ENCODE data around the gene CDKN1B.
A peak's percentile ranks its signal among the peaks of the same experiment; 100 is the strongest.

Gene CDKN1B

GRCh38 chr12:12716793-12717585 lies at the start of gene CDKN1B:
TSS of gene CDKN1B (plus strand) at chr12:12717368. CDS start at chr12:12717840, 472 bp downstream.
- TF ChIP-seq, protein P1, sequence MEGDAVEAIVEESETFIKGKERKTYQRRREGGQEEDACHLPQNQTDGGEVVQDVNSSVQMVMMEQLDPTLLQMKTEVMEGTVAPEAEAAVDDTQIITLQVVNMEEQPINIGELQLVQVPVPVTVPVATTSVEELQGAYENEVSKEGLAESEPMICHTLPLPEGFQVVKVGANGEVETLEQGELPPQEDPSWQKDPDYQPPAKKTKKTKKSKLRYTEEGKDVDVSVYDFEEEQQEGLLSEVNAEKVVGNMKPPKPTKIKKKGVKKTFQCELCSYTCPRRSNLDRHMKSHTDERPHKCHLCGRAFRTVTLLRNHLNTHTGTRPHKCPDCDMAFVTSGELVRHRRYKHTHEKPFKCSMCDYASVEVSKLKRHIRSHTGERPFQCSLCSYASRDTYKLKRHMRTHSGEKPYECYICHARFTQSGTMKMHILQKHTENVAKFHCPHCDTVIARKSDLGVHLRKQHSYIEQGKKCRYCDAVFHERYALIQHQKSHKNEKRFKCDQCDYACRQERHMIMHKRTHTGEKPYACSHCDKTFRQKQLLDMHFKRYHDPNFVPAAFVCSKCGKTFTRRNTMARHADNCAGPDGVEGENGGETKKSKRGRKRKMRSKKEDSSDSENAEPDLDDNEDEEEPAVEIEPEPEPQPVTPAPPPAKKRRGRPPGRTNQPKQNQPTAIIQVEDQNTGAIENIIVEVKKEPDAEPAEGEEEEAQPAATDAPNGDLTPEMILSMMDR (IDR thresholded peaks at IDR 0.05; ENCODE audit: low read depth, low read length, missing control alignments) = no peak
- Histone ChIP-seq H3K27ac (peak within 1 kb of the TSS; percentile 90), H3K4me3 (ENCODE audit: low read depth, low read length) (peak within 1 kb of the TSS; percentile 93), H3K27me3 (replicated peaks) (no peaks in the 10 kb centered on the region), H3K36me3 (replicated peaks) (peaks cover 21% of the 10 kb centered on the region)
- peak; percentile 86 for DNase-seq
- in situ Hi-C loops (cut with HindIII; ENCODE audit: low pct_ligation_motif_present, low sequenced_read_pairs) = no loop called here

DNA sequence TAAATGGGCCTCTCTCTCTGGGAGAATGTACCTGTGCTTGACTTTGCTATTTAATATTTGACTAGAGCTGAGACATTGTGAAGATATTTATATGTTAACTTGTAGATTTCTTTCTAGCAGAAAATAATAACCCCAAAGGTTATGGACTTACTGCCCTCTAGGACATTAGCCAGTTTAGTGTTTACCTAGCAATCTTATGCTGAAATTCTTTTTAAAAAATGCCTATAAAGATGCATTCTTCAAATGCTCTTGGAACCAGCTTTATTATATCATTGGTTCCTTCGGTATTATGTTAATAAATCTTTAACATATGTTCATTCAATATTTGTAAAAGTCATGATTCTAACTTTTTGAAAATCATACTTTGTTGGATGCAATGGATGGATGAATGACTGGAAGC lies 49.2 kb upstream of the CDKN1B start:
- no peak for DNase-seq

GRCh38 chr12:12669020-12669419 lies 48.1 kb upstream of the CDKN1B start:
- no peaks in the 10 kb centered on the region for H3K27me3 ChIP-seq (replicated peaks)
- no peaks in the 10 kb centered on the region for H3K36me3 ChIP-seq (replicated peaks)
- no peak for DNase-seq
- TF ChIP-seq, protein P1 (IDR thresholded peaks at IDR 0.05; ENCODE audit: low read depth, low read length, missing control alignments) = no peak
- in situ Hi-C loops (cut with HindIII; ENCODE audit: low pct_ligation_motif_present, low sequenced_read_pairs) = no loop called here
- H3K27ac ChIP-seq = no peak overlapping the region
- no peak overlapping the region for H3K4me3 ChIP-seq (ENCODE audit: low read depth, low read length)

More for the DNA sequence above, 49.2 kb upstream of the CDKN1B start:
- H3K27ac ChIP-seq = no peak overlapping the region
- in situ Hi-C loops (cut with HindIII; ENCODE audit: low pct_ligation_motif_present, low sequenced_read_pairs) = no loop called here
- H3K4me3 ChIP-seq (ENCODE audit: low read depth, low read length) = no peak overlapping the region
- TF ChIP-seq, protein P1 (IDR thresholded peaks at IDR 0.05; ENCODE audit: low read depth, low read length, missing control alignments) = no peak
- no peaks in the 10 kb centered on the region for H3K36me3 ChIP-seq (replicated peaks)
- no peaks in the 10 kb centered on the region for H3K27me3 ChIP-seq (replicated peaks)

GRCh38 chr12:12671850-12672660 lies 45.1 kb upstream of the CDKN1B start:
- Histone ChIP-seq H3K27ac (no peak overlapping the region), H3K4me3 (ENCODE audit: low read depth, low read length) (no peak overlapping the region), H3K27me3 (replicated peaks) (no peaks in the 10 kb centered on the region), H3K36me3 (replicated peaks) (no peaks in the 10 kb centered on the region)
- DNase-seq = peak; percentile 69
- TF ChIP-seq, protein P1 (IDR thresholded peaks at IDR 0.05; ENCODE audit: low read depth, low read length, missing control alignments) = no peak
- in situ Hi-C loops (cut with HindIII; ENCODE audit: low pct_ligation_motif_present, low sequenced_read_pairs) = no loop called here

DNA sequence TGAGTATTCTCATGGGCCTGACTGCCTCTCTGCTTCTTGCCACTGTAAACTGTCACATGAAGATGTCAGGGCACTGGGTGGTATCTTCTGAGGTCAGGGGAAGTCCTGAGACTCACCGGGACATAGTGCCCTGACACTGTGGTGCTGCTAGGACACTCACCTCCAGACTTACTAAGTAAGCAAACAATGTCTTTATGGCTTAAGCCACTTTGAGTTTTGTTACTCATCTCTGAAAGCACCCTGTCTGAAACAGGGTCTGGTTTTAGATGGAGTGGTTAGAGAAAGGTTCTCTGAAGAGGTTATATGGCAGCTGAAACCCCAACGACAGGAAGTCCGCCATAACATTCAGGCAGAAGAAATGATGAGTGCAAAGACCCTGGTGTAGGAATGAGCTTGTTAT lies 43.9 kb upstream of the CDKN1B start:
- Histone ChIP-seq H3K4me3 (ENCODE audit: low read depth, low read length) (no peak overlapping the region), H3K27me3 (replicated peaks) (no peaks in the 10 kb centered on the region), H3K36me3 (replicated peaks) (no peaks in the 10 kb centered on the region), H3K27ac (no peak overlapping the region)
- TF ChIP-seq, protein P1 (IDR thresholded peaks at IDR 0.05; ENCODE audit: low read depth, low read length, missing control alignments) = no peak
- no peak for DNase-seq
- in situ Hi-C loops (cut with HindIII; ENCODE audit: low pct_ligation_motif_present, low sequenced_read_pairs) = no loop called here

All from brain microvascular endothelial cell (primary cell).